Astrocyte (in vitro differentiated cells and primary cell): ENCODE data around the gene APBB2. TPM values are rescaled to one million over a fixed set of nuclear protein-coding genes. Genes with fewer than 3 reads are reported as not detected.

Source experiments
- DNase-seq: peaks from one replicate; pipeline ENCODE4 v3.0.0-alpha.2; 2010; ENCODE audit warnings: low read depth
- FAIRE-seq: peaks from 2 replicates; lab custom pipeline; 2011; peaks lifted over from hg19 to GRCh38; lab: Jason Lieb, UNC
- H2AFZ ChIP-seq: 2 replicates; pipeline ENCODE4 v1.6.0; 2012; ENCODE audit warnings: low read depth, low read length, inconsistent platforms
- H3K27ac ChIP-seq: 2 replicates; pipeline ENCODE4 v1.5.1; 2011; ENCODE audit warnings: low read depth, low read length, inconsistent platforms
- H3K27me3 ChIP-seq: 2 replicates; pipeline ENCODE4 v1.6.0; 2011; ENCODE audit warnings: low read length, inconsistent platforms; ENCODE audit not compliant: insufficient read depth
- H3K36me3 ChIP-seq: 2 replicates; pipeline ENCODE4 v1.5.1; 2011; ENCODE audit warnings: low read length, inconsistent platforms; ENCODE audit not compliant: insufficient read depth
- H3K4me1 ChIP-seq: 2 replicates; pipeline ENCODE4 v1.5.1; 2011; ENCODE audit warnings: low read length, inconsistent platforms; ENCODE audit not compliant: insufficient read depth
- H3K4me2 ChIP-seq: 2 replicates; pipeline ENCODE4 v1.6.0; 2012; ENCODE audit warnings: low read length, inconsistent platforms
- H3K4me3 ChIP-seq: 2 replicates; pipeline ENCODE4 v1.5.1; 2011; ENCODE audit warnings: low read depth, mild to moderate bottlenecking, low read length, inconsistent platforms; ENCODE audit not compliant: insufficient read depth
- H3K79me2 ChIP-seq: 2 replicates; pipeline ENCODE4 v1.6.0; 2012; ENCODE audit warnings: mild to moderate bottlenecking, low read length, inconsistent platforms; ENCODE audit not compliant: insufficient read depth
- H3K9ac ChIP-seq: 2 replicates; pipeline ENCODE4 v1.6.0; 2012; ENCODE audit warnings: mild to moderate bottlenecking, low read length, inconsistent platforms
- H3K9me3 ChIP-seq: 2 replicates; pipeline ENCODE4 v1.5.1; 2012; ENCODE audit warnings: low read depth, mild to moderate bottlenecking, low read length, inconsistent platforms; ENCODE audit not compliant: insufficient read depth
- H4K20me1 ChIP-seq: 2 replicates; pipeline ENCODE4 v1.6.0; 2012; ENCODE audit warnings: low read length, inconsistent platforms; ENCODE audit not compliant: insufficient read depth
- H3K27ac Mint-ChIP-seq: one replicate; pipeline ENCODE4 v1.8.0; 2021; ENCODE audit warnings: mild to moderate bottlenecking, mixed read lengths; ENCODE audit not compliant: unreplicated experiment
- H3K27me3 Mint-ChIP-seq: one replicate; pipeline ENCODE4 v1.8.0; 2021; ENCODE audit warnings: low read depth, mixed read lengths; ENCODE audit not compliant: unreplicated experiment
- H3K36me3 Mint-ChIP-seq: one replicate; pipeline ENCODE4 v1.8.0; 2021; ENCODE audit warnings: low read depth, mixed read lengths; ENCODE audit not compliant: unreplicated experiment
- H3K4me1 Mint-ChIP-seq: one replicate; pipeline ENCODE4 v1.8.0; 2021; ENCODE audit warnings: low read depth, mixed read lengths; ENCODE audit not compliant: unreplicated experiment
- H3K4me3 Mint-ChIP-seq: one replicate; pipeline ENCODE4 v1.8.0; 2021; ENCODE audit warnings: mild to moderate bottlenecking, moderate library complexity, mixed read lengths; ENCODE audit not compliant: unreplicated experiment
- H3K9me3 Mint-ChIP-seq: one replicate; pipeline ENCODE4 v1.8.0; 2021; ENCODE audit warnings: mild to moderate bottlenecking, mixed read lengths; ENCODE audit not compliant: unreplicated experiment
- CTCF ChIP-seq: IDR thresholded peaks from 2 replicates; pipeline ENCODE4 v1.5.1; 2011; ENCODE audit warnings: low read depth, mild to moderate bottlenecking, inconsistent platforms, low read length, moderate library complexity; ENCODE audit not compliant: insufficient read depth
- EZH2 ChIP-seq: IDR thresholded peaks from 2 replicates; pipeline ENCODE4 v1.6.1; 2012; ENCODE audit warnings: mild to moderate bottlenecking, low read length, inconsistent platforms; ENCODE audit not compliant: insufficient read depth
- total RNA-seq: library from RNA; stranded (reverse); gene quantifications from 2 replicates; pipeline ENCODE4 v1.2.1, GENCODE V29; 2021

APBB2 gene
- total RNA-seq, 1 donor from 2014 or later, result 173 TPM

GRCh38 chr4:40940317-40940741, 274.0 kb downstream of the APBB2 start:
- H3K4me2 ChIP-seq, result no peak overlapping the region
- FAIRE-seq, result no peak
- no peaks in the 10 kb centered on the region for H3K9me3 ChIP-seq
- no peaks in the 10 kb centered on the region for H3K4me1 ChIP-seq
- H2AFZ ChIP-seq, result no peak overlapping the region
- Mint-ChIP-seq H3K27me3 (no peaks in the 10 kb centered on the region), H3K36me3 (peaks cover 43% of the 10 kb centered on the region), H3K4me1 (peaks cover 6% of the 10 kb centered on the region), H3K27ac (no peak overlapping the region), H3K9me3 (no peaks in the 10 kb centered on the region), H3K4me3 (no peak overlapping the region)
- no peaks in the 10 kb centered on the region for H3K79me2 ChIP-seq
- peaks cover 7% of the 10 kb centered on the region for H3K36me3 ChIP-seq
- DNase-seq, result no peak
- no peaks in the 10 kb centered on the region for H3K27me3 ChIP-seq
- no peak overlapping the region for H3K4me3 ChIP-seq
- peaks cover 18% of the 10 kb centered on the region for H4K20me1 ChIP-seq
- TF ChIP-seq EZH2 (no peak), CTCF (no peak)
- H3K27ac ChIP-seq, result no peak overlapping the region
- H3K9ac ChIP-seq, result no peak overlapping the region

GRCh38 chr4:40939856-40940255, 274.5 kb downstream of the APBB2 start:
- Mint-ChIP-seq H3K27me3 (no peaks in the 10 kb centered on the region), H3K27ac (peak overlapping the region; percentile 26), H3K36me3 (peaks cover 42% of the 10 kb centered on the region), H3K4me1 (peaks cover 6% of the 10 kb centered on the region), H3K9me3 (no peaks in the 10 kb centered on the region), H3K4me3 (no peak overlapping the region)
- Histone ChIP-seq H4K20me1 (peaks cover 18% of the 10 kb centered on the region), H3K4me1 (no peaks in the 10 kb centered on the region), H3K27ac (no peak overlapping the region), H3K9ac (no peak overlapping the region), H3K79me2 (no peaks in the 10 kb centered on the region), H3K9me3 (no peaks in the 10 kb centered on the region), H3K4me2 (no peak overlapping the region), H3K27me3 (no peaks in the 10 kb centered on the region), H3K4me3 (no peak overlapping the region), H3K36me3 (peaks cover 7% of the 10 kb centered on the region), H2AFZ (no peak overlapping the region)
- FAIRE-seq (no peak), DNase-seq (no peak)
- TF ChIP-seq CTCF (no peak), EZH2 (no peak)

GRCh38 chr4:40938337-40938736, 276.0 kb downstream of the APBB2 start:
- Histone ChIP-seq H3K4me3 (no peak overlapping the region), H3K4me1 (no peaks in the 10 kb centered on the region), H3K79me2 (no peaks in the 10 kb centered on the region), H4K20me1 (peaks cover 18% of the 10 kb centered on the region), H3K4me2 (no peak overlapping the region), H3K9ac (no peak overlapping the region), H3K36me3 (no peaks in the 10 kb centered on the region), H3K27me3 (no peaks in the 10 kb centered on the region), H3K27ac (no peak overlapping the region), H2AFZ (no peak overlapping the region), H3K9me3 (no peaks in the 10 kb centered on the region)
- peaks cover 29% of the 10 kb centered on the region for H3K36me3 Mint-ChIP-seq
- H3K27me3 Mint-ChIP-seq, result no peaks in the 10 kb centered on the region
- peaks cover 11% of the 10 kb centered on the region for H3K4me1 Mint-ChIP-seq
- no peak overlapping the region for H3K27ac Mint-ChIP-seq
- no peak for DNase-seq
- no peaks in the 10 kb centered on the region for H3K9me3 Mint-ChIP-seq
- H3K4me3 Mint-ChIP-seq, result no peak overlapping the region
- no peak for FAIRE-seq
- TF ChIP-seq CTCF, result no peak
- TF ChIP-seq EZH2, result no peak
